ENCODE results near the gene KDM4C. TPM values are rescaled to one million over a fixed set of nuclear protein-coding genes. Genes with fewer than 3 reads are reported as not detected.
A peak's percentile ranks its signal among the peaks of the same experiment; 100 is the strongest.

KDM4C gene
- total and polyA plus RNA-seq, 10 donors = 11.1 to 85.5 (median 61.9) TPM

DNA sequence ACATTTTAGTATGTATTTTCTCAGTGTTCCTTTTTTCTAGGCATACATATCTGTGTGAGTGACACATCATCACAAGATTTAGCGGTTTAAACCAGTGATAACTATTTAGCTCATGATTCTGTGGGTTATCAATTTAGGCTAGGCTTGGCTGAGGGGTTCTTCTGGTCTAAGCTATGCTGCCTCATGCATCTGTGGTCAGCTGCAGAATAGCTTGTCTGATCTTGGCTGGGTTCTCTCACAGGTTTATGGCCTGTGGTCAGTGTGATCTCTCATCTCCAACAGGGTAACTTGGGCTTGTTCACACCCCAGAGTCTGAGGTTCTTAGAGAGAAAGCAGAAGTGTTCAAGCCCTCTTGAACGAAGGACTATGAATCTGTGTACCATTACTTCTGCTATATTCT is 363.3 kb downstream of the KDM4C start:
- no peaks in the 10 kb centered on the region for H3K27me3 ChIP-seq (replicated peaks in 1 of 7)
- H3K27ac ChIP-seq = peak overlapping the region in 1 of 8 donors; percentile 7
- peaks cover 0 to 43% (median 7%) of the 10 kb centered on the region in 6 donors for H3K36me3 ChIP-seq
- no peak for DNase-seq
- no peaks in the 10 kb centered on the region for H3K9me3 ChIP-seq
- TF ChIP-seq, protein P1, sequence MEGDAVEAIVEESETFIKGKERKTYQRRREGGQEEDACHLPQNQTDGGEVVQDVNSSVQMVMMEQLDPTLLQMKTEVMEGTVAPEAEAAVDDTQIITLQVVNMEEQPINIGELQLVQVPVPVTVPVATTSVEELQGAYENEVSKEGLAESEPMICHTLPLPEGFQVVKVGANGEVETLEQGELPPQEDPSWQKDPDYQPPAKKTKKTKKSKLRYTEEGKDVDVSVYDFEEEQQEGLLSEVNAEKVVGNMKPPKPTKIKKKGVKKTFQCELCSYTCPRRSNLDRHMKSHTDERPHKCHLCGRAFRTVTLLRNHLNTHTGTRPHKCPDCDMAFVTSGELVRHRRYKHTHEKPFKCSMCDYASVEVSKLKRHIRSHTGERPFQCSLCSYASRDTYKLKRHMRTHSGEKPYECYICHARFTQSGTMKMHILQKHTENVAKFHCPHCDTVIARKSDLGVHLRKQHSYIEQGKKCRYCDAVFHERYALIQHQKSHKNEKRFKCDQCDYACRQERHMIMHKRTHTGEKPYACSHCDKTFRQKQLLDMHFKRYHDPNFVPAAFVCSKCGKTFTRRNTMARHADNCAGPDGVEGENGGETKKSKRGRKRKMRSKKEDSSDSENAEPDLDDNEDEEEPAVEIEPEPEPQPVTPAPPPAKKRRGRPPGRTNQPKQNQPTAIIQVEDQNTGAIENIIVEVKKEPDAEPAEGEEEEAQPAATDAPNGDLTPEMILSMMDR (IDR thresholded peaks at IDR 0.05 in 8 of 11, conservative IDR thresholded peaks at IDR 0.05 in 3 of 11) = no peak
- TF ChIP-seq POLR2AphosphoS5 (IDR thresholded peaks at IDR 0.05) (no peak), POLR2A (IDR thresholded peaks at IDR 0.05) (no peak)
- intact Hi-C loops (cut with DNase I; ENCODE audit: low total_unique reads) = no loop called here
- 72 to 78% (median 74%) methylated on average over 2 of the region's 2 CpGs for WGBS, 5 donors
- peaks cover 0 to 8% (median 0%) of the 10 kb centered on the region in 6 donors for H3K4me1 ChIP-seq
- H3K4me3 ChIP-seq = no peak overlapping the region

- Histone ChIP-seq H3K27ac (no peak overlapping the region), H3K4me1 (peaks cover 0 to 8% (median 0%) of the 10 kb centered on the region in 6 donors), H3K9me3 (no peaks in the 10 kb centered on the region), H3K4me3 (no peak overlapping the region), H3K27me3 (replicated peaks in 1 of 7) (no peaks in the 10 kb centered on the region), H3K36me3 (peaks cover 0 to 45% (median 7%) of the 10 kb centered on the region in 6 donors)
- no peak for DNase-seq
- intact Hi-C loops (cut with DNase I; ENCODE audit: low total_unique reads) = no loop called here
- TF ChIP-seq POLR2A (IDR thresholded peaks at IDR 0.05) (no peak), POLR2AphosphoS5 (IDR thresholded peaks at IDR 0.05) (no peak)
- TF ChIP-seq, protein P1 (IDR thresholded peaks at IDR 0.05 in 8 of 11, conservative IDR thresholded peaks at IDR 0.05 in 3 of 11) = no peak
- 87 to 100% (median 97%) methylated on average over 1 of the region's 1 CpG for WGBS, 5 donors
These were observed 363.9 kb downstream of the KDM4C start for GRCh38 chr9:7121664-7122063.

- H3K4me3 ChIP-seq = no peak overlapping the region
- peaks cover 0 to 8% (median 0%) of the 10 kb centered on the region in 6 donors for H3K4me1 ChIP-seq
- no peaks in the 10 kb centered on the region for H3K27me3 ChIP-seq (replicated peaks in 1 of 7)
- no peak overlapping the region for H3K27ac ChIP-seq
- TF ChIP-seq POLR2A (IDR thresholded peaks at IDR 0.05) (no peak), POLR2AphosphoS5 (IDR thresholded peaks at IDR 0.05) (no peak)
- TF ChIP-seq, protein P1 (IDR thresholded peaks at IDR 0.05 in 8 of 11, conservative IDR thresholded peaks at IDR 0.05 in 3 of 11) = no peak
- peaks cover 0 to 66% (median 12%) of the 10 kb centered on the region in 6 donors for H3K36me3 ChIP-seq
- no peaks in the 10 kb centered on the region for H3K9me3 ChIP-seq
- WGBS, 5 donors = 93 to 98% (median 93%) methylated on average over 4 of the region's 4 CpGs
- intact Hi-C loops (cut with DNase I; ENCODE audit: low total_unique reads) = no loop called here
- no peak for DNase-seq
These were observed 366.0 kb downstream of the KDM4C start for GRCh38 chr9:7123743-7124142.

GRCh38 chr9:7125231-7125630 is 367.5 kb downstream of the KDM4C start:
- DNase-seq = no peak
- 94 to 100% (median 97%) methylated on average over 2 of the region's 2 CpGs for WGBS, 5 donors
- no peak overlapping the region for H3K27ac ChIP-seq
- no peaks in the 10 kb centered on the region for H3K9me3 ChIP-seq
- peaks cover 0 to 80% (median 23%) of the 10 kb centered on the region in 6 donors for H3K36me3 ChIP-seq
- intact Hi-C loops (cut with DNase I; ENCODE audit: low total_unique reads) = no loop called here
- no peaks in the 10 kb centered on the region for H3K27me3 ChIP-seq (replicated peaks in 1 of 7)
- no peak overlapping the region for H3K4me3 ChIP-seq
- H3K4me1 ChIP-seq = peaks cover 0 to 8% (median 0%) of the 10 kb centered on the region in 6 donors
- TF ChIP-seq POLR2A (IDR thresholded peaks at IDR 0.05) (no peak), POLR2AphosphoS5 (IDR thresholded peaks at IDR 0.05) (no peak)
- TF ChIP-seq, protein P1 (IDR thresholded peaks at IDR 0.05 in 8 of 11, conservative IDR thresholded peaks at IDR 0.05 in 3 of 11) = no peak
